ENCODE results near the gene TRNT1.

DNA sequence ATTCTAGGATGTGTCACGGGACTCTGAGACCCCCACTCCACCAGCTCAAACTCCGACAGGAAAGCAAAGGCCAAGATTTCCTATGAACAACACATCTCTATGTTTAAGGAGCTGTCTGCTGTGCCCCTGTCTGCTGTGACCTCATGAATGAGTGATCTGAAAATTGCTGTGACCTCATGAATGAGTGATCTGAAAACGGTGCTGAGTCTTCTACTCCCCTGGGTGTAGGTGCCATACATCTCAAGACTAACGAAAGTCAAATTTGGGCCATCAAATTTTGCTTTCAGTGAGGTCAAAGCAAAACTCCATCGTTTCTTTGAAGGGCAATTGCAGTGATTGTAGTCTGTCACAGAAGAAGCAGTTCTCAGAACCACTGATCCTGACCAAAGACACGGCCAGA, 41.0 kb upstream of the TRNT1 start:
- TF ChIP-seq, protein P1, sequence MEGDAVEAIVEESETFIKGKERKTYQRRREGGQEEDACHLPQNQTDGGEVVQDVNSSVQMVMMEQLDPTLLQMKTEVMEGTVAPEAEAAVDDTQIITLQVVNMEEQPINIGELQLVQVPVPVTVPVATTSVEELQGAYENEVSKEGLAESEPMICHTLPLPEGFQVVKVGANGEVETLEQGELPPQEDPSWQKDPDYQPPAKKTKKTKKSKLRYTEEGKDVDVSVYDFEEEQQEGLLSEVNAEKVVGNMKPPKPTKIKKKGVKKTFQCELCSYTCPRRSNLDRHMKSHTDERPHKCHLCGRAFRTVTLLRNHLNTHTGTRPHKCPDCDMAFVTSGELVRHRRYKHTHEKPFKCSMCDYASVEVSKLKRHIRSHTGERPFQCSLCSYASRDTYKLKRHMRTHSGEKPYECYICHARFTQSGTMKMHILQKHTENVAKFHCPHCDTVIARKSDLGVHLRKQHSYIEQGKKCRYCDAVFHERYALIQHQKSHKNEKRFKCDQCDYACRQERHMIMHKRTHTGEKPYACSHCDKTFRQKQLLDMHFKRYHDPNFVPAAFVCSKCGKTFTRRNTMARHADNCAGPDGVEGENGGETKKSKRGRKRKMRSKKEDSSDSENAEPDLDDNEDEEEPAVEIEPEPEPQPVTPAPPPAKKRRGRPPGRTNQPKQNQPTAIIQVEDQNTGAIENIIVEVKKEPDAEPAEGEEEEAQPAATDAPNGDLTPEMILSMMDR (IDR thresholded peaks at IDR 0.05): no peak
- no peak for TF ChIP-seq POLR2A (IDR thresholded peaks at IDR 0.05)

Data from testis (tissue), 2 donors.